GM18868 (cell line): ENCODE data around the gene ADGRF5.

Source experiments
- ATAC-seq: cut with Tn5 transposase; IDR thresholded peaks from one replicate; pipeline ENCODE4 v1.9.1; 2021; ENCODE audit warnings: mild to moderate bottlenecking, moderate library complexity; ENCODE audit not compliant: unreplicated experiment

Gene ADGRF5

GRCh38 chr6:46921731-46922130 is at the start of gene ADGRF5:
ADGRF5 (minus strand) TSS chr6:46921938; CDS start chr6:46906762, 15,176 bp downstream.
- ATAC-seq, result no peak

- no peak for ATAC-seq
Measured at GRCh38 chr6:46969206-46969605, 47.5 kb upstream of the ADGRF5 start.

GRCh38 chr6:46967826-46968349 is 46.1 kb upstream of the ADGRF5 start:
- no peak for ATAC-seq

- ATAC-seq, result no peak
Measured at GRCh38 chr6:46964716-46965519, 43.2 kb upstream of the ADGRF5 start.

GRCh38 chr6:46963626-46964025 is 41.9 kb upstream of the ADGRF5 start:
- ATAC-seq, result no peak

GRCh38 chr6:46963039-46963438 is 41.3 kb upstream of the ADGRF5 start:
- ATAC-seq, result no peak

GRCh38 chr6:46961711-46962110 is 40.0 kb upstream of the ADGRF5 start:
- no peak for ATAC-seq

- ATAC-seq, result no peak
Measured at GRCh38 chr6:46961232-46961631, 39.5 kb upstream of the ADGRF5 start.

- ATAC-seq, result no peak
Measured at GRCh38 chr6:46959419-46959818, 37.7 kb upstream of the ADGRF5 start.

- ATAC-seq, result no peak
Measured at GRCh38 chr6:46956409-46956808, 34.7 kb upstream of the ADGRF5 start.

GRCh38 chr6:46954837-46955451 is 33.2 kb upstream of the ADGRF5 start:
- no peak for ATAC-seq

- ATAC-seq, result no peak
Measured at GRCh38 chr6:46953921-46954320, 32.2 kb upstream of the ADGRF5 start.

- no peak for ATAC-seq
Measured at GRCh38 chr6:46949632-46950280, 28.0 kb upstream of the ADGRF5 start.

GRCh38 chr6:46948699-46949098 is 27.0 kb upstream of the ADGRF5 start:
- no peak for ATAC-seq

- no peak for ATAC-seq
Measured at GRCh38 chr6:46947497-46947896, 25.8 kb upstream of the ADGRF5 start.

GRCh38 chr6:46940433-46941226 is 18.9 kb upstream of the ADGRF5 start:
- no peak for ATAC-seq

- ATAC-seq, result no peak
Measured at GRCh38 chr6:46937642-46938041, 15.9 kb upstream of the ADGRF5 start.

- no peak for ATAC-seq
Measured at GRCh38 chr6:46935687-46936086, 13.9 kb upstream of the ADGRF5 start.

- ATAC-seq, result no peak
Measured at GRCh38 chr6:46933751-46934150, 12.0 kb upstream of the ADGRF5 start.

- no peak for ATAC-seq
Measured at GRCh38 chr6:46932526-46933319, 11.0 kb upstream of the ADGRF5 start.
